Right lobe of liver (tissue), 4 donors: Measurements from ENCODE around the gene OR51B2.

Experiments used
- CTCF ChIP-seq, 4 donors: fragments of 200-600 bp in 3 of 4; fragments of 450-650 bp in 1 of 4; IDR thresholded peaks; one replicate each; pipeline versions ENCODE4 v1.5.1 to v1.8.0; 2016 to 2022; ENCODE audit warnings: antibody characterized with exemption in 4 of 4, mild to moderate bottlenecking in 2 of 4
- POLR2A ChIP-seq: fragments of 450-650 bp; IDR thresholded peaks from one replicate; pipeline ENCODE4 v1.6.1; 2017; ENCODE audit warnings: antibody characterized with exemption, mild to moderate bottlenecking
- donor health status: DM: no; HTN: no; CAD: no.
- donor health status: DM: no; HTN: no; CAD: no.
- donor health status: DM: no; HTN: yes; CAD: no.

DNA sequence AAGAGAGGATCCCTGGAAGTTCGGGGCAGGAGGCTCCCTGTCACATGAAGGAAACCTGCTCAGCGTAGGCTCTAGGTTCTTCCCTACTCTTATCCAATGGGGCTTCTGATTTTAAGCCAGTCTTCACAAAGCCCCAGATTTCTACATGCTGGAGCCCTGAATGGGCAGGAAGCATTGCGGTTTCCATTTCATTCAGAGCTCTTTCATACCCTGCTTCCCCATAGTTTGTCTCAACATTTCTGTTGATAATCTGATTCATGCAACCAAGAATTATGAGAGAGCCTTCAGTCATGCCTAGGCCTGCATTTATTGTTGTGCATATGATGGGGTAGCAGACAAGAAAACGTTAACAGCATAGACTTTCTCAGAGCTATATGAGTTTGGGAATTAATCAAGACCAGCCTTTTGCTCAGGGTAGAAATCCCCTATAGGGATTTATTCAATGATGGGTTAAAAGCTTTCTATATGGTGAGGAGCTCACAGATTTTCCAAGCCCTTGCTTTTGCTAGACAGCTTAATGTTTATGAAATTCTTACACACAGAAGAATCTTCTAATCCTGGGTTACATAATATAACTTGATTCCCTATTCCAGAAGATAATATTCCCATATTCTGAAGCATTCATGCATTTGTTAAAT, 38.3 kb downstream of the OR51B2 start:
- TF ChIP-seq CTCF (IDR thresholded peaks at IDR 0.05) = no peak
- TF ChIP-seq POLR2A = no peak
